K562 (cell line): ENCODE measurements around the gene FCRLA. TPM values are rescaled to one million over a fixed set of nuclear protein-coding genes. Genes with fewer than 3 reads are reported as not detected.

Experiments
- L3MBTL2 ChIP-seq: fragments of 450-650 bp; IDR thresholded peaks from 2 replicates; pipeline ENCODE4 v1.6.1; 2016; ENCODE audit warnings: mild to moderate bottlenecking, moderate library complexity
- NFXL1 ChIP-seq: fragments of 450-650 bp; formaldehyde crosslinking; IDR thresholded peaks from 2 replicates; pipeline ENCODE4 v1.4.0; 2021; ENCODE audit warnings: mild to moderate bottlenecking
- NR3C1 ChIP-seq: sonication (generic); formaldehyde crosslinking; IDR thresholded peaks from 2 replicates; pipeline ENCODE4 v1.8.1; 2022; ENCODE audit warnings: missing genetic modification reagents
- RBBP5 ChIP-seq: fragments of 200-600 bp; sonication (generic); IDR thresholded peaks from 2 replicates; pipeline ENCODE4 v1.6.1; 2012; ENCODE audit warnings: borderline replicate concordance, mild to moderate bottlenecking, low read length, control low read depth, inconsistent platforms; ENCODE audit not compliant: insufficient read depth, poor library complexity, severe bottlenecking
- ZBTB1 ChIP-seq: sonication (generic); formaldehyde crosslinking; IDR thresholded peaks from 2 replicates; pipeline ENCODE4 v1.8.1; 2023; ENCODE audit warnings: missing genetic modification reagents, low read depth, mild to moderate bottlenecking, borderline replicate concordance
- ZNF778 ChIP-seq: fragments of 450-650 bp; formaldehyde crosslinking; IDR thresholded peaks from 2 replicates; pipeline ENCODE4 v1.4.0; 2020; ENCODE audit warnings: mild to moderate bottlenecking, moderate library complexity
- polyA plus RNA-seq, 8 experiments: library from polyadenylated mRNA; depleted of rRNA in 4 of 8; stranded (reverse) in 5 of 8; unstranded in 3 of 8; fragments of >200 nt; fragmentation: Nextera tagmentation in 2 of 8; fragmentation: Illumina TruSeq in 1 of 8; extraction: Ambion mirVana in 2 of 8; extraction: Trizol in 1 of 8; gene quantifications; 2 replicates each; pipeline versions ENCODE4 v1.2.1 to v1.2.3, GENCODE V29; 2011 to 2014; ENCODE audit warnings: inconsistent platforms in 1 of 8, missing spikeins in 1 of 8
- total RNA-seq, 7 experiments: library from RNA; depleted of rRNA in 6 of 7; stranded (reverse); fragments of >200 nt in 6 of 7; fragmentation: Illumina TruSeq in 2 of 7; extraction: Trizol in 2 of 7; gene quantifications; 2 replicates each; pipeline versions ENCODE4 v1.2.1 to v1.2.3, GENCODE V29; 2011 to 2021; ENCODE audit warnings: low replicate concordance in 1 of 7
- TF ChIP-seq, protein P1 (sequence below): fragments of 450-650 bp; IDR thresholded peaks from 2 replicates; pipeline ENCODE4 v1.6.1; 2016; ENCODE audit warnings: missing biosample characterization, missing genetic modification characterization
- TF ChIP-seq, protein P2 (sequence below): fragments of 450-650 bp; IDR thresholded peaks from 2 replicates; pipeline ENCODE4 v1.6.1; 2018; ENCODE audit not compliant: partially characterized antibody
- TF ChIP-seq, protein P3 (sequence below), 3 experiments: IDR thresholded peaks in 2 of 3; conservative IDR thresholded peaks in 1 of 3; 2 replicates each; pipeline ENCODE4 v1.5.1; 2011 to 2012; ENCODE audit warnings: low read length in 3 of 3, mild to moderate bottlenecking in 3 of 3, control low read depth in 2 of 3, improper control_type of control experiment in 1 of 3, inconsistent platforms in 1 of 3, low read depth in 1 of 3, mixed read lengths in 1 of 3, moderate library complexity in 1 of 3; ENCODE audit not compliant: insufficient read depth in 2 of 3
- TF ChIP-seq, protein P4 (sequence below): sonication (generic); formaldehyde crosslinking; IDR thresholded peaks from 2 replicates; pipeline ENCODE4 v1.8.0; 2023; ENCODE audit warnings: missing genetic modification reagents, mild to moderate bottlenecking, borderline replicate concordance
- TF ChIP-seq, protein P5 (sequence below): fragments of 250-450 bp; sonication (Bioruptor Pico); IDR thresholded peaks from 2 replicates; pipeline ENCODE4 v1.4.0; 2020; ENCODE audit warnings: mild to moderate bottlenecking, moderate library complexity

The FCRLA gene
- total and polyA plus RNA-seq, 9 of the 15 experiments (the other 6 are each of a cell fraction or from before 2014, with no cell fraction given) = 0.09 to 0.84 (median 0.44) TPM

DNA sequence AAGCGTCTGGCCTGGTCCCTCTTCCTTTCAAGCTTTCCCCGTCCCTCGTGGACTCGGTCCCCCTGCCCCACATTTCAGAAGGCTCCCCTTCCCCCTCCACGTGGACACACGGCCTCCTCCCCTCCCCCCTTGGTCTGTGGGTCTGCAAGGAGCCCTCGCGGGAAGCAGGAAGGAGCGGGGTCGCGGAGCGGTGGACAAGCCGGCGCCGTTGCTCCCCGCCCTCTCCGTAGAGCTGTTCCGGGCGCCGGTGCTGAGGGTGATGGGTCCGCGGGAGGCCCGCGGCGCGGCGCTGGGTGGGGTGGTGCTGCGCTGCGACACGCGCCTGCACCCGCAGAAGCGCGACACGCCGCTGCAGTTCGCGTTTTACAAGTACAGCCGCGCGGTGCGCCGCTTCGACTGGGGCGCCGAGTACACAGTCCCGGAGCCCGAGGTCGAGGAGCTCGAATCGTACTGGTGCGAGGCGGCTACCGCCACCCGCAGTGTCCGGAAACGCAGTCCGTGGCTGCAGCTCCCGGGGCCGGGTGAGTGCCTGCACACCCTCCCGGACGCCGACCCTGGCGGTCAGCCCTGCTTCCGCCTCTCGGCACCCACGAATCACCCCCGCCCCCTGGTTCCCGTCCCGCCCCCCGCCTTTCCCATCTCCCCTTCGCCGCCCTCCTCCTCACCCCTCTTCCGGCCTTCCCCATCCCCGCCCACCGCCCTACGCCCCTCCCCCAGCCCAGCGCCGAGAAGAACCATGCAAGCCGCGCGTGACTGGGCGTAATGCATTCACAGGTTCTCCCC lies 19.6 kb downstream of the FCRLA start (continued):
- TF ChIP-seq RBBP5 (peak; percentile 70), NFXL1 (CRISPR knock-in tag) (no peak), L3MBTL2 (peak; percentile 56), ZBTB1 (CRISPR knock-in tag) (no peak), NR3C1 (CRISPR knock-in tag) (no peak), ZNF778 (CRISPR knock-in tag) (no peak)
- TF ChIP-seq, protein P1, sequence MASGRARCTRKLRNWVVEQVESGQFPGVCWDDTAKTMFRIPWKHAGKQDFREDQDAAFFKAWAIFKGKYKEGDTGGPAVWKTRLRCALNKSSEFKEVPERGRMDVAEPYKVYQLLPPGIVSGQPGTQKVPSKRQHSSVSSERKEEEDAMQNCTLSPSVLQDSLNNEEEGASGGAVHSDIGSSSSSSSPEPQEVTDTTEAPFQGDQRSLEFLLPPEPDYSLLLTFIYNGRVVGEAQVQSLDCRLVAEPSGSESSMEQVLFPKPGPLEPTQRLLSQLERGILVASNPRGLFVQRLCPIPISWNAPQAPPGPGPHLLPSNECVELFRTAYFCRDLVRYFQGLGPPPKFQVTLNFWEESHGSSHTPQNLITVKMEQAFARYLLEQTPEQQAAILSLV = no peak
- TF ChIP-seq, protein P2, sequence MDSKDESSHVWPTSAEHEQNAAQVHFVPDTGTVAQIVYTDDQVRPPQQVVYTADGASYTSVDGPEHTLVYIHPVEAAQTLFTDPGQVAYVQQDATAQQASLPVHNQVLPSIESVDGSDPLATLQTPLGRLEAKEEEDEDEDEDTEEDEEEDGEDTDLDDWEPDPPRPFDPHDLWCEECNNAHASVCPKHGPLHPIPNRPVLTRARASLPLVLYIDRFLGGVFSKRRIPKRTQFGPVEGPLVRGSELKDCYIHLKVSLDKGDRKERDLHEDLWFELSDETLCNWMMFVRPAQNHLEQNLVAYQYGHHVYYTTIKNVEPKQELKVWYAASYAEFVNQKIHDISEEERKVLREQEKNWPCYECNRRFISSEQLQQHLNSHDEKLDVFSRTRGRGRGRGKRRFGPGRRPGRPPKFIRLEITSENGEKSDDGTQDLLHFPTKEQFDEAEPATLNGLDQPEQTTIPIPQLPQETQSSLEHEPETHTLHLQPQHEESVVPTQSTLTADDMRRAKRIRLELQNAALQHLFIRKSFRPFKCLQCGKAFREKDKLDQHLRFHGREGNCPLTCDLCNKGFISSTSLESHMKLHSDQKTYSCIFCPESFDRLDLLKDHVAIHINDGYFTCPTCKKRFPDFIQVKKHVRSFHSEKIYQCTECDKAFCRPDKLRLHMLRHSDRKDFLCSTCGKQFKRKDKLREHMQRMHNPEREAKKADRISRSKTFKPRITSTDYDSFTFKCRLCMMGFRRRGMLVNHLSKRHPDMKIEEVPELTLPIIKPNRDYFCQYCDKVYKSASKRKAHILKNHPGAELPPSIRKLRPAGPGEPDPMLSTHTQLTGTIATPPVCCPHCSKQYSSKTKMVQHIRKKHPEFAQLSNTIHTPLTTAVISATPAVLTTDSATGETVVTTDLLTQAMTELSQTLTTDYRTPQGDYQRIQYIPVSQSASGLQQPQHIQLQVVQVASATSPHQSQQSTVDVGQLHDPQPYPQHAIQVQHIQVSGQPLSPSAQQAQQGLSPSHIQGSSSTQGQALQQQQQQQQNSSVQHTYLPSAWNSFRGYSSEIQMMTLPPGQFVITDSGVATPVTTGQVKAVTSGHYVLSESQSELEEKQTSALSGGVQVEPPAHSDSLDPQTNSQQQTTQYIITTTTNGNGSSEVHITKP = no peak
- TF ChIP-seq, protein P3, sequence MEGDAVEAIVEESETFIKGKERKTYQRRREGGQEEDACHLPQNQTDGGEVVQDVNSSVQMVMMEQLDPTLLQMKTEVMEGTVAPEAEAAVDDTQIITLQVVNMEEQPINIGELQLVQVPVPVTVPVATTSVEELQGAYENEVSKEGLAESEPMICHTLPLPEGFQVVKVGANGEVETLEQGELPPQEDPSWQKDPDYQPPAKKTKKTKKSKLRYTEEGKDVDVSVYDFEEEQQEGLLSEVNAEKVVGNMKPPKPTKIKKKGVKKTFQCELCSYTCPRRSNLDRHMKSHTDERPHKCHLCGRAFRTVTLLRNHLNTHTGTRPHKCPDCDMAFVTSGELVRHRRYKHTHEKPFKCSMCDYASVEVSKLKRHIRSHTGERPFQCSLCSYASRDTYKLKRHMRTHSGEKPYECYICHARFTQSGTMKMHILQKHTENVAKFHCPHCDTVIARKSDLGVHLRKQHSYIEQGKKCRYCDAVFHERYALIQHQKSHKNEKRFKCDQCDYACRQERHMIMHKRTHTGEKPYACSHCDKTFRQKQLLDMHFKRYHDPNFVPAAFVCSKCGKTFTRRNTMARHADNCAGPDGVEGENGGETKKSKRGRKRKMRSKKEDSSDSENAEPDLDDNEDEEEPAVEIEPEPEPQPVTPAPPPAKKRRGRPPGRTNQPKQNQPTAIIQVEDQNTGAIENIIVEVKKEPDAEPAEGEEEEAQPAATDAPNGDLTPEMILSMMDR (IDR thresholded peaks at IDR 0.05 in 2 of 3, conservative IDR thresholded peaks at IDR 0.05 in 1 of 3; ENCODE audit: insufficient read depth in 2 of 3, low read depth in 1 of 3, low read length in 3 of 3) = peak in 2 of 3 experiments; percentile 6 to 7; a peak in 1 of 6 replicates
- TF ChIP-seq, protein P4, sequence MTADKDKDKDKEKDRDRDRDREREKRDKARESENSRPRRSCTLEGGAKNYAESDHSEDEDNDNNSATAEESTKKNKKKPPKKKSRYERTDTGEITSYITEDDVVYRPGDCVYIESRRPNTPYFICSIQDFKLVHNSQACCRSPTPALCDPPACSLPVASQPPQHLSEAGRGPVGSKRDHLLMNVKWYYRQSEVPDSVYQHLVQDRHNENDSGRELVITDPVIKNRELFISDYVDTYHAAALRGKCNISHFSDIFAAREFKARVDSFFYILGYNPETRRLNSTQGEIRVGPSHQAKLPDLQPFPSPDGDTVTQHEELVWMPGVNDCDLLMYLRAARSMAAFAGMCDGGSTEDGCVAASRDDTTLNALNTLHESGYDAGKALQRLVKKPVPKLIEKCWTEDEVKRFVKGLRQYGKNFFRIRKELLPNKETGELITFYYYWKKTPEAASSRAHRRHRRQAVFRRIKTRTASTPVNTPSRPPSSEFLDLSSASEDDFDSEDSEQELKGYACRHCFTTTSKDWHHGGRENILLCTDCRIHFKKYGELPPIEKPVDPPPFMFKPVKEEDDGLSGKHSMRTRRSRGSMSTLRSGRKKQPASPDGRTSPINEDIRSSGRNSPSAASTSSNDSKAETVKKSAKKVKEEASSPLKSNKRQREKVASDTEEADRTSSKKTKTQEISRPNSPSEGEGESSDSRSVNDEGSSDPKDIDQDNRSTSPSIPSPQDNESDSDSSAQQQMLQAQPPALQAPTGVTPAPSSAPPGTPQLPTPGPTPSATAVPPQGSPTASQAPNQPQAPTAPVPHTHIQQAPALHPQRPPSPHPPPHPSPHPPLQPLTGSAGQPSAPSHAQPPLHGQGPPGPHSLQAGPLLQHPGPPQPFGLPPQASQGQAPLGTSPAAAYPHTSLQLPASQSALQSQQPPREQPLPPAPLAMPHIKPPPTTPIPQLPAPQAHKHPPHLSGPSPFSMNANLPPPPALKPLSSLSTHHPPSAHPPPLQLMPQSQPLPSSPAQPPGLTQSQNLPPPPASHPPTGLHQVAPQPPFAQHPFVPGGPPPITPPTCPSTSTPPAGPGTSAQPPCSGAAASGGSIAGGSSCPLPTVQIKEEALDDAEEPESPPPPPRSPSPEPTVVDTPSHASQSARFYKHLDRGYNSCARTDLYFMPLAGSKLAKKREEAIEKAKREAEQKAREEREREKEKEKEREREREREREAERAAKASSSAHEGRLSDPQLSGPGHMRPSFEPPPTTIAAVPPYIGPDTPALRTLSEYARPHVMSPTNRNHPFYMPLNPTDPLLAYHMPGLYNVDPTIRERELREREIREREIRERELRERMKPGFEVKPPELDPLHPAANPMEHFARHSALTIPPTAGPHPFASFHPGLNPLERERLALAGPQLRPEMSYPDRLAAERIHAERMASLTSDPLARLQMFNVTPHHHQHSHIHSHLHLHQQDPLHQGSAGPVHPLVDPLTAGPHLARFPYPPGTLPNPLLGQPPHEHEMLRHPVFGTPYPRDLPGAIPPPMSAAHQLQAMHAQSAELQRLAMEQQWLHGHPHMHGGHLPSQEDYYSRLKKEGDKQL (CRISPR knock-in tag) = no peak
- TF ChIP-seq, protein P5, sequence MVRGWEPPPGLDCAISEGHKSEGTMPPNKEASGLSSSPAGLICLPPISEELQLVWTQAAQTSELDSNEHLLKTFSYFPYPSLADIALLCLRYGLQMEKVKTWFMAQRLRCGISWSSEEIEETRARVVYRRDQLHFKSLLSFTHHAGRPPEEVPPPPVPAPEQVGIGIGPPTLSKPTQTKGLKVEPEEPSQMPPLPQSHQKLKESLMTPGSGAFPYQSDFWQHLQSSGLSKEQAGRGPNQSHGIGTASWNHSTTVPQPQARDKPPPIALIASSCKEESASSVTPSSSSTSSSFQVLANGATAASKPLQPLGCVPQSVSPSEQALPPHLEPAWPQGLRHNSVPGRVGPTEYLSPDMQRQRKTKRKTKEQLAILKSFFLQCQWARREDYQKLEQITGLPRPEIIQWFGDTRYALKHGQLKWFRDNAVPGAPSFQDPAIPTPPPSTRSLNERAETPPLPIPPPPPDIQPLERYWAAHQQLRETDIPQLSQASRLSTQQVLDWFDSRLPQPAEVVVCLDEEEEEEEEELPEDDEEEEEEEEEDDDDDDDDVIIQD = 0 out of 2 replicates have a peak, but pooled peaks have one; percentile 68
